PC-3 (cell line): ENCODE measurements around the gene PIGV.

ENCODE experiments used
- EZH2 ChIP-seq: fragments of 300-600 bp; sonication (generic); IDR thresholded peaks from one replicate; pipeline ENCODE4 v1.6.1; 2017; ENCODE audit warnings: antibody characterized with exemption, mild to moderate bottlenecking, low read length; ENCODE audit not compliant: unreplicated experiment
- EZH2phosphoT487 ChIP-seq: fragments of 300-600 bp; sonication (generic); IDR thresholded peaks from 2 replicates; pipeline ENCODE4 v1.6.1; 2018; ENCODE audit warnings: mild to moderate bottlenecking, antibody characterized with exemption, low read length, borderline replicate concordance
- TF ChIP-seq, protein P1 (sequence below): fragments of 300-600 bp; sonication (generic); conservative IDR thresholded peaks from 2 replicates; pipeline ENCODE4 v1.5.1; 2017; ENCODE audit warnings: antibody characterized with exemption, low read depth, mild to moderate bottlenecking, low read length

DNA sequence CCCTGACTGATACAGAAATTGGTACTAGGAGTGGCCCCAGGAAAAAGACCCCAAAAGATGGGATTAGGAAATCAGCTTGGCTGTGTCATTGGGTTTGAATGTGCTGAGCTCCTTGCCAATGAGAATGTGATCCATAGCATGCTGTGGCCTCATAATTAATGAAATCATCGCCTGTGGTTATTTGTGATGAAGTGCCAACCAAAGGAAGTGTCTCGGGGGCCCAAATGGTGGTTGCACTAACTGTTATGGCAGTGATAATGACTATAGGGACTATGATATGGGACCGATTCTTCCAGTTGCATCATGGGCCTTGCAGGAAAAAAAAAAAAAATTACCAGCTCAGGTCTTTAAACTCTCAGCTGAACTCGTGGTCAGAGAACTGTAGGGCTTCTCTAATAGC, 23.3 kb downstream of the PIGV start:
- TF ChIP-seq, protein P1, sequence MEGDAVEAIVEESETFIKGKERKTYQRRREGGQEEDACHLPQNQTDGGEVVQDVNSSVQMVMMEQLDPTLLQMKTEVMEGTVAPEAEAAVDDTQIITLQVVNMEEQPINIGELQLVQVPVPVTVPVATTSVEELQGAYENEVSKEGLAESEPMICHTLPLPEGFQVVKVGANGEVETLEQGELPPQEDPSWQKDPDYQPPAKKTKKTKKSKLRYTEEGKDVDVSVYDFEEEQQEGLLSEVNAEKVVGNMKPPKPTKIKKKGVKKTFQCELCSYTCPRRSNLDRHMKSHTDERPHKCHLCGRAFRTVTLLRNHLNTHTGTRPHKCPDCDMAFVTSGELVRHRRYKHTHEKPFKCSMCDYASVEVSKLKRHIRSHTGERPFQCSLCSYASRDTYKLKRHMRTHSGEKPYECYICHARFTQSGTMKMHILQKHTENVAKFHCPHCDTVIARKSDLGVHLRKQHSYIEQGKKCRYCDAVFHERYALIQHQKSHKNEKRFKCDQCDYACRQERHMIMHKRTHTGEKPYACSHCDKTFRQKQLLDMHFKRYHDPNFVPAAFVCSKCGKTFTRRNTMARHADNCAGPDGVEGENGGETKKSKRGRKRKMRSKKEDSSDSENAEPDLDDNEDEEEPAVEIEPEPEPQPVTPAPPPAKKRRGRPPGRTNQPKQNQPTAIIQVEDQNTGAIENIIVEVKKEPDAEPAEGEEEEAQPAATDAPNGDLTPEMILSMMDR, result no peak
- no peak for TF ChIP-seq EZH2
- TF ChIP-seq EZH2phosphoT487, result no peak
